ENCODE data around the gene UBAP1.

- no peak for TF ChIP-seq CTCF (IDR thresholded peaks at IDR 0.05; ENCODE audit: low read depth, low read length)
- no peak for TF ChIP-seq POLR2A (IDR thresholded peaks at IDR 0.05; ENCODE audit: extremely low read depth, insufficient read length)
- no peak for TF ChIP-seq MYC (IDR thresholded peaks at IDR 0.05; ENCODE audit: low read depth, low read length)
These were observed 47.3 kb upstream of the UBAP1 start for GRCh38 chr9:34131571-34131970.
